Breast epithelium (tissue), 3 donors: ENCODE measurements around the gene PI4K2B.

Experiments used
- CTCF ChIP-seq, 3 donors: fragments of 450-650 bp; IDR thresholded peaks; one replicate each; pipeline ENCODE4 v1.5.1; 2016 to 2017; ENCODE audit warnings: antibody characterized with exemption in 3 of 3, mild to moderate bottlenecking in 3 of 3, moderate library complexity in 3 of 3
- POLR2A ChIP-seq: fragments of 450-650 bp; IDR thresholded peaks from one replicate; pipeline ENCODE4 v1.6.1; 2016; ENCODE audit warnings: antibody characterized with exemption, mild to moderate bottlenecking, moderate library complexity

DNA sequence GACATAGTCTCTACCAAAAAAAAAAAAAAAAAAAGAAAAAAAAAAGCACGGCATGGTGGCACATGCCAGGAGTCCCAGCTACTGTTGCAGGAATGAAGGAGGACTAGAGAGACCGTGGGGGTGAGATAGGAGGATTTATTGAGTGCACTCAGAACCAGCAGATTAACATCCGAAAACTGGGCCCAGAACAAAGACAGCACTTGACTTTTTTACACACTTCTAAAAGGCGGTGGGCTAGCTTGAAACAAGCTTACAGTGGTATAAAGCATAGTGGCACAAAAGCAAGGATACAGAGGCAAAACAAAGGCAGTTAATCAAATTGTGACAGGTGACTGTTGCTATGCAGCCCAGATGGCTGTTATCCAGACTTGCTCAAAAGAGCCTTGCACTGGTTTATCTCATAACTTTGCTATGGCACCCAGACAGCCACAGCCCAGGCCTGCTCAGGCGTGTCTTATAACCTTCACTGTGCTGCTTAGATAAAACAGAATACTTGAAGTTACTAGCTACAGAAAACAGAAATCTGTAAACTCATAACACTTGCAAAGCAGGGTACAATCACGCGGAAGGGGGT lies 9.9 kb upstream of the PI4K2B start:
- TF ChIP-seq CTCF (IDR thresholded peaks at IDR 0.05): no peak
- TF ChIP-seq POLR2A: no peak
